AG20443 (cell line): ENCODE data around the gene NSUN3.

Experiments used
- DNase-seq: peaks from one replicate; pipeline ENCODE4 v3.0.0; 2012; ENCODE audit warnings: low spot score, mixed read lengths

Gene NSUN3

DNA sequence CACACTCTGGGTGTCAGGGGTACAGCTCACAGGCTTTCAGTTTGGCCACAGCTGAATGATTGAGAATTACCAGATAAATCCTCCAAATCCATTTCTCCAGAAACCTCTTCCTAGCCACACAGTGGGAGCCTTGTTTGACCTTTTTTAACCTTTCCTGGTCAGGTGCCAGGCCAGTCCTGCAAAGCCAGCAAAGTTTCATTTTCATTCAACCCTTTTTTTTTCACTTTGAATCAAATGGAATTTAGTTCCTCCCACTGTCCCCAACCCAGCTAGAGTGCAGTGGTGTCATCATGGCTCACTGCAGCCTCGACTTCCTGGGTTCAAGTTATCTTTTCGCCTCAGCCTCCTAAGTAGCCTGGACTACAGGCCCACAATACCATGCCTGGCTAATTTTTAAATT lies 67.8 kb downstream of the NSUN3 start:
- no peak for DNase-seq

DNA sequence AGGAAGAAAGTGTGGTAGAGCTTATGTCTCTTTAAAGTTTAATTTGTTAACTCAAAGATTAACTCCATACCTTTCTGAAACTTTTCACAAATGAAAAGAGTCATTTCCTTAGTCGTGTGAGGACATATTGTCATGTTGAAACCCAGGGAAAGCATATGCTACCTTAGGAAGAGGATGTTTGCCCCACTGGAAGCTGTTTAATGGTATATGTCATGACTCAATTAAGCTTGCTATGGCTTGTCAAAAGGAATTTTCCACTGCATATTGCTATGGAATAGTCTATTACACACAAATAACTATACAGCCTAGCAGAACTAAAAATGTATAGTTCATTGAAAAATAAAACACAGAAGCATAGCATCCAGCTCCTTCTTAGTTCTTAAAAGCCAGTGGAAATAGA lies 69.9 kb downstream of the NSUN3 start:
- no peak for DNase-seq

DNA sequence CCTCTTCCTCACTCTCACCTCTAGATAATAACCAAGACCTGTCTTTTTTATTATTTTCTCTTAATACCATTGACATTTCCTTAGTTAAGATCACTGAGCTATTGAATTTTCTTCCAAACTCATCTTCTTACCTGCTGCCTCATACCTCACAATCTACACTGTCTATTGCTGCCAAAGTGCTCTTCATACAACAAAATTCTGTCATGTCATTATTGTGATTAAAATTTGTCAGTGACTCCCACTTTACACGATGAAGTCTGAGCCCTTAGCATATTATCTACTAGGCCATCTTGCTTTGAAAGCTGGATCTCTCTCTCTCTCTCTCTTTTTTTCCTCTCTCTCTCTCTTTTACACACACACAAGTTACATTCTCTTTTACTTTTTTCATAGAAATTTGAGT lies 73.3 kb downstream of the NSUN3 start:
- DNase-seq, result no peak

DNA sequence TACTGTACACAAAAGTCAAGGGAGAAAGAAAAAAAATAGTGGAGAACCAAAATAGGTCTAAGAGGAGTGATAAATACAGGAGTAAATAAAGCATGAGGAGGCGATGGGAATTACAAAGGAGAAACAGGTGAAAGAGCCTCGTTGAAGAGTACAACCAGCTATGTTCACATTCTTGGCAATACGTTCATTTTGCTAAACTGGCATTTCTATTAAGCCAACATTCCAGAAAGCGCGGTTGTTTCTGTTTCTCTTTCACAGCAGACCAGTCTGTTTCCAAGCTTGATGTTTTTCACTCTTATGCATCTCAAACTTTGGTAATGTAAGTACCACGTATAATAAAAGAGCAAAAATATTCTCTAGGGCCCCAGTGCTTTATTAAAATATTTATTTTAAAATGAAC lies 74.5 kb downstream of the NSUN3 start:
- DNase-seq, result peak; percentile 21

DNA sequence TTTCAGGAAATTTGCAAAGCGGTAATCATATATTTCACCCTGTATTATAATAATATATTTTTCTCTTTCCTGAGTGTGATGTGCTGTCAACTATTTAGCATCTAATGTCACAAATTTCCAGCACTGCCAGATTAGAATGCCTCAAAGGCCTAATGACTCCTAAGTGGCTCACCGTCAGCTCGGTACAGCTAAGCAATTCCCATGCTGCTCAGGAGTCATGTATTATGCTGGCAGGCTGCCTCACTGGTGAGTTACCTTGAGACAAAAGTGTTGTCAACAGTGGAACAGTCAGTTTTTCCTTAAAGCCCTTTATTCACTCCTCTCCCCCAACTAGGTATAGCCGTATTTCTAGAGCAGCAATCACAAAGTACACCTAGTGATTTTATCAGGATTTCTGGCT lies 83.6 kb downstream of the NSUN3 start:
- no peak for DNase-seq

DNA sequence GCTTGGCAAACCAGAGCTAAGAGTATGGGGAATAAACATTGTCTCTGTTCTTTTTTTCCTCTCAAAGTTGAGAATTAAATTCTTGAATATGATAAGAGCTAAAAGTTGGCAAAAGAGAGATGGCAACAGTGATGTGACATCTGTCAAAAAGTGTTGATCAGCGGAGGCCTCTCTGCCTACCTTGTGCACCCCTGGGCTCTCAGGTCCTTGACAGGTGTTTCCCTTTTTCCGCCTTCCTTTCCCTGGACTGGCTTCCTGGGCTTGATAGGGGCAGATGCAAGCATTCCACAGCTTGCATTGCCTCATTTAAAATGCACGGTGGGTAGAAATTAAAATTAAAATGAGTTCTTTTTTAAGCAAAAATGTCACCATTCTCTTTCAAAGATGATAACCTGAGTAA lies 84.2 kb downstream of the NSUN3 start:
- DNase-seq, result no peak

DNA sequence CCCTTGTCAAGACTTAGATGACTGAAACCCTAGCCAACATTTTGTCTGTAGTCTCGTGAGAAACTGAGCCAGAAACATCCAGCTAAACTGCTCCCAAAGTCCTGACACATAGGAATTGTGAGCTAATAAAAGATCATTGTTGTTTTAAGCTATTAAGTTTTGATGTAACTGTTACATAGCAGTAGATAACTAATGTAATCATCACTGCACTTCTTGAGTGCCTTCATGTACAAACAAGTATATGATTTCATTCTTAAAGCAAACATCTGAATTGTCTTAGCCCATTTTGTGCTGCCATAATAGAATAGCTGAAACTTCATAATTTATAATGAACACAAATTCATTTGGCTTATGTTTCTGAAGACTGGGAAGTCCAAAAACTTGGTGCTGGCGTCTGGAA lies 87.3 kb downstream of the NSUN3 start:
- no peak for DNase-seq

DNA sequence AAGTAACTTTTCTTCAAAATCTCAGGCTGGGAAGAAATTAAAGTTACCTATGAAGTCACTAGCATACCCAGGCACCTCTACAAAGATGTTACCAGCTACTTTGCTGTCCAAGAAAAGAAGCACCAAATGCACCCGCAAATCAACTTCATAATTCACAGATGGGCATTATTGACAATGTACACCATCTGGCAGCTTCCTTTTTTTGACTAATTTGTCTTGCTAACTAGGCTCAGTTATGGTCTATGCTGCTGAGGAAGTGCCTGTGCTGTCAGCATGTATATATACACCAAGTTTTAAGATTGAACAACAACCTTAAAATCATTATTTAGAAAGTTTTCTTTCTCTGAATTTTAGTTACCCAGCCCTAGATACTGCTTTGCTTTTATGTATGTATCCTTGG lies 93.8 kb downstream of the NSUN3 start:
- DNase-seq, result no peak

DNA sequence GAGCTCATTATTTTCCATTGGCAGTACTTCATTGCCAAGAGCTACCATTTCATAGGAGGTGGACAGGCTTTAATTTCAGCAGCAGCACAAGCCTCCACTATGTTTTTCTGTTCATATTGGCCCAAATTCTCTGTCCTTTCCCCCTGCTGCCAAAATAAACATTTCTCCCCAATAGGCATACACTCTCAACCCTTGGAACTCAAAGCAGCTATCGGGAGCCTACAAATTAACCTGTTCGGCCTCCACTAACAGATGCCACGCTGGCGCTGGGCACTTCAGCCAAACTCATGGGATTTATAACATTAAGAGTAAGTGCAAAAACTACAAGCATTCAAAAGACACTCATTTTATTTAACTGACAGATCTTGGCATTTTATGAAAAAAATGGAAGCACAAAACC lies 95.7 kb downstream of the NSUN3 start:
- no peak for DNase-seq

DNA sequence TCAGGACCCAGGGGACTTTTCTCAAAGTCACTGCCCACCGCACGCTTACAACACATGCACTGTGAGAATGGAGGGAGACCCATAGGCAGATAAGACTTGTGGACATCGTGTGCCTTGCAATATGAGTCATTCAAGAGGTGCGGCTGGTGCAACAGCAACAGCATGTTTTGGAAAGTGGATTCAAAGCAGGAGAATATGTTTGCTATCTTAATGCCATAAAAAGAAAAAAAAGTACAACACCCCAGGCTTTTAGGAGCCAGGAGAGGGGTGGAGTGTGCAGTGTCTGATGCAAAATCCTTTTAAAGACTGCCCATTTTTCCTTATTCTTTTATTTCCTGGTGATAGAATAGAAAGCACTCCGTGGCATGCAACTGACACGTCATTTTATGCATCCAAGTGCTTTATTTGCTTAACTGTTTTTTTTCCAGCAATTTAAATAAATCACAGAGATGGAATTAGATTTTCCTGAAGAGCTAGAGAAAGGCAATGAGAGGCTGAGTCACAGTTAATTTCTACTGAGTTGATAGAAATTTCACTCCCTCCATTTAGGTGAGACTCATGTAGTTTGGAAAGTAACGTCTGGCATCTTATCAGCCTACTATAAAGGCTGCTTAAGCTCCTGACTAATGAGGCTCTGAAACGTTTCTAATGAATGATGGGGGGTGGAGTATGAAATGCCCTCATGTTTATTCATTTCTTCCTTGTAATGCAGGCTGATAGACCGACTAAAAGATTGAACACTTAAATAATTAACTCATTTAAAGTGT lies 96.4 kb downstream of the NSUN3 start:
- peak; percentile 44 for DNase-seq

DNA sequence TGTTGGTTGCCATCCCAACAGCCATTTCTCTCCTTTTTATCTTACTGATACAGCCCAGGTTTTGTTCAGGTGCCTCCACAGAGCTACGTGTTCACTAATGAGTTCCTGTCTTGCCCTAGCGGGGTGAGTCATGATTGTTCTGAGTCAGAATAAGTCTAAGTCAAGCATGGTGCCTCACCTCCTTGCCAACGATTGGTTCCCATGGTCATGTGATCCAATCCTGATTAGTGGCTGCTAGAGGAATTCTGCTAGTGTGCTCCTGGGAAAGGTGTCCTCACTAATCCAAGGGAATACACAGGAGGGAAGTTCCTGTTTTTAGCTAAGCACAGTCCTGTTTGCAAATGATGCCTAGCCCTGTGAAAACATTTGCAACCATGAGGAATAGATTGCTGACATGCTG lies 99.8 kb downstream of the NSUN3 start:
- DNase-seq, result peak; percentile 14

DNA sequence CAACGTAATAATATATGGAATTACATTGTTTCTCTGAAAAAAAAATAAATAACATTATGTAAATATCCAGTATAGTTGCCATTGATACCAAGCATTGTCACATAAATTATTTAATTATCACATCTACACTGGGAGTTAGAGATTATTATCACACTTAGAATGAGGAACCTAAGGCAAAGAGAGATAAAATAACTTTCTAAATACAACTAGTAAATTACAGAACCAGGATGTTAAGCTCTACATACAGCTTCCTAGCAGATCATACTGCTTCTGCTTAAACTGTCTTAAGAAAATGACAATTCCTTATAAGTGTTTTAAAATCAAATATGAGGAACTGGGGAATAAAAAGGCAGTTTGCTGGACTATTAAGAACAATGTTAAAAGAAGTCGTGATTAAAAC lies 104.5 kb downstream of the NSUN3 start:
- no peak for DNase-seq

DNA sequence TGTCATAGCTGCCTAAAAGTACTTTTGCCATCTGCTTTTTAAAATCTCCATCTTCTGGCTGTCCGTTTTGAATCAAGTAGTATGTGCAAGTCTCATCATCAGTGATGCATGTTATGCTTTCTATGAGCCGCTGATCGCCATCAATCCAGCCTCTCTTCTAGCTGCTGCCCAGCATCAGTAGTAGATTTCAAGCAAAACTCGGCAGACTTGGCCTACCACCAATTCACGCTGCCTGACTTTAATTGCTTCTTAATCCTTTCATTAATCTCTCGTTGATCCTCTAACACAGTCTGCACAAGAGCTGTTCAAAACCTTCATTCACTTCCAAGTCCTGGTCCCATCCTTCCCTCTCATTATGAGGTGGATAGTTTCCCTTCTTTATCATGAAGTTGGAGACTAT lies 104.9 kb downstream of the NSUN3 start:
- DNase-seq, result no peak

DNA sequence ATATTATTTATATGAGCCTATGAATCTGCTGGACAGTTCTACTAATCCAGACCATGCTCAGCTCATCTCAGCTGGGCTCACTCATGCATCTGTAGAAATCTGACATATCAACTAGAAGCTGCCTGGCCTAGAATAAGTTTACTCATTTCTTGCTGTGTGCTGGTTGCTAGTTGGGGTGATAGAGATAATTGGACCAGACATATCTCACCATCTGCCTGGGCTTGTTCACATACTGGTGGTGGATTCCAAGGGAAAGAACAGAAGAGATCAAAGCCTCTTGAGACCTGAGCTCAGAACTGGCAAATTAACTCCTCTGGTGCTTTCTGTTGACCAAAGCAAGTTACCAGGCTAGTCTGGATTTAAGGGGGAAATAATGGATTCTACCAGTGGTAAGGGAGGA lies 109.1 kb downstream of the NSUN3 start:
- DNase-seq, result no peak

DNA sequence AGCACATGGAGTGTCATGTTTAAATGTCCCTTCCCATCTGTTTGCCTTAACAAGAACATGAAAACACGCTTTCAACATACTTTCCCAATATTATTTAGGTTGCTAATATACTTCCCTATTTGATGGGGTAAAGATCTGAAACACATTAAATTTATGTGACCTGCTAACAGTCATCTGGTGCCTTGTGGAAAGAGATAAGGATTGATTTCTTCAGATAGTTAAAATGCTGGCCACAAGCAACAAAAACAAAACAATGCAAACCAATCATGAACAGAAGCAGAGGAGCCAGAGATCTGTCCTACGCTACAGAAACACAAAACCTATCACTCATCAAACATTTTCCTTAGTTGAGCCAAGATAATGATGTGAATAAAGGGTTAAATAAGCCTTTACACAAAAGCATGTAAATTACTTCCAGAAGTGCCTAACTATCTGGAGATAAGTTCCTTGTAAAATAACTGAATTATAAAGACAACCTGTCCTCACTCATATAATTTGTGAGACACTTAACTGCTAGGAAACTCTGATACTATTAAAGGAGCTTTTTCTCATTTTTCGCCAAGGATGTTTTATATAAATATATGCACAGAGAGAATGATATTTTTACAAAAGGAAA lies 109.9 kb downstream of the NSUN3 start:
- no peak for DNase-seq

DNA sequence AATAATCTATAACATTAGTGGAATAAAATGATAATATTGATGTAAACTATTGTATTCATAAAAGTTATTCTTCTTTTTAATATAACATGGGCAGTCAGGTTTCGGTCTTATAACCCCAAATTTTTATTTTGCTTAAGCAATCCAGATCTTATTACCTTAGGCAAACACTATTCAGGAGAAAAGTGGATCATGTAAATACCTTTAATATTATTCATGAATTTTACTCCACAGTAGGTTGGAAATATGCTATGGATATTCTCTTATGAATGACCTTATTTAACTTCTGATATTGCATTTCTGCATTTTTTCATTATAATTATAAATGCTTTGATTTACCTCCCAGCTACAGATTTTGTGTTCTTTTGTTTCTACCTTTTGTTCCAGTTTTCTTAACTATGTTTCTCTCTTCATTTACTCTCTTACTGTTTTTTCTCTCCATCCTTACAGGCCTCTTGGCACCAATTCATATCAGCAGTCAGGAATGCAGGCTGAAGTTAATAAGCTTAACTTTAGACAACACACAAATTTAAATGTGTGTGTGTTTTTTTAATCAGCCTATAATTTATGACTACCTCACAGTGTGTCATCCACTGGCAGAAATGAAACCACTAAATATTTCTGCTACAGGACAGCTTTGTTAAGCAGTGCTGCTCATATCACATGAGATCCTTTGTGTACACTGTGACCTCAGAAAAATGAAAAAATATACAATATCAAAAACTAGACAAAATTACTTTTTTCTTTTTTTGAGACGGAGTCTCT lies 111.0 kb downstream of the NSUN3 start:
- DNase-seq, result no peak

DNA sequence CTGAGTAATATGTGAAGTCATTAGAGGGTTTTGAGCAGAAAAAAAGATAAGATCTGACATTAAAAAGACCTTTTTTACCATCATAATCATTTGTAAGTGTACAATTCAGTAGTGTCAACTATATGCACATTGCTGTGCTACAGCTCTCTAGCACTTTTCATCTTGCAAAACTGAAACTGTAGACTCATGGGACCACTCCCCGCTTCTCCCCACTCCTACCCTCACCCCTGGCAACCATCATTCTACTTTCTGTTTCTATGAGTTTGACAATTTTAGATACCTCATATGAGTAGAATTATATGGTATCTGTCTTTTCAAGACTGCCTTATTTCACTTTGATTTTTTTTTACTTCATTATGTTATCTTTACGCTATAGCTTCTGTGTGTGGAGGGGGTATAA lies 112.8 kb downstream of the NSUN3 start:
- no peak for DNase-seq

DNA sequence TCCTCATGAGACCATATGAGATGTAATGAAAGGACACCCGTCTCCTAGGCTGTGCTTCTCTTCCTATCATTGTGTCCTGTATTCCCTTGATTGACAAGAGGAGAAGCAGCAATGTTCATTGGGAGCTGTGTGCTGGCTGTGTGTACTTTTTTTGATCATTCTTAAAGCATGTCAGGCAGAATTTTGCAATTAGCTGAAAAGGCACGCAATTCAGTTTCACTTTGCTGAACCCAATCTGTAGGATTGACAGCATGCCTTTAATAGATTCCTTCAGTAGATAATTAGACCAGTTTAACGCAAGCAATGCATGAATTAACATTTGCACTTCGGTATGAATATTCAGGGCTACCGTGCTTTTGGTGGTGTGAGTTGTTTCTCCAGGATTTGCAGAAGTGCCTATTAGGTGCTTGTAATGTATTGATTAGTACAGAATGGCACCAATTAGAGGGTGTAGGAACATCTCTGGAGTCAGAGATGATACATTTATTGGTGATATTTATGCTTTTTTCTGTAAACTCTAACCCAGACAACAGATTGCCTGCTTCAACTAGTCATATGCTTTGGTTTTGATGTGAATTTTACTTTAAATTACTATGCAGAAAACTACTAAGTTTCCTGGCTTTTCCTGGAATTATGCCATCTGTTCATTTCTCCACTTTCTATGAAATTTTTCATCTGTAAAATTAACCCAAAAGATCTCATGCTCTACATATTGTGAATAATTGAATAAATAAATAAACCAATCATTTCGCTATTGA lies 114.3 kb downstream of the NSUN3 start:
- DNase-seq, result peak; percentile 14
